Activated naive CD8-positive, alpha-beta T cell treated with anti-CD3 and anti-CD28 coated beads, Interleukin-2, amount 50 U/mL, for 16 hours (primary cell): ENCODE results near the gene NUP210L.
"Not testable (repeated sequence)": the region's sequence is repeated elsewhere in the genome, so short reads cannot be mapped to it uniquely, and the experiment has no call there.

ENCODE experiments used
- DNase-seq: peaks from one replicate; pipeline ENCODE4 v3.0.0-alpha.2; 2020; ENCODE audit warnings: low read depth, low spot score

NUP210L gene

GRCh38 chr1:154097873-154098272 is 57.0 kb downstream of the NUP210L start:
- no peak for DNase-seq

DNA sequence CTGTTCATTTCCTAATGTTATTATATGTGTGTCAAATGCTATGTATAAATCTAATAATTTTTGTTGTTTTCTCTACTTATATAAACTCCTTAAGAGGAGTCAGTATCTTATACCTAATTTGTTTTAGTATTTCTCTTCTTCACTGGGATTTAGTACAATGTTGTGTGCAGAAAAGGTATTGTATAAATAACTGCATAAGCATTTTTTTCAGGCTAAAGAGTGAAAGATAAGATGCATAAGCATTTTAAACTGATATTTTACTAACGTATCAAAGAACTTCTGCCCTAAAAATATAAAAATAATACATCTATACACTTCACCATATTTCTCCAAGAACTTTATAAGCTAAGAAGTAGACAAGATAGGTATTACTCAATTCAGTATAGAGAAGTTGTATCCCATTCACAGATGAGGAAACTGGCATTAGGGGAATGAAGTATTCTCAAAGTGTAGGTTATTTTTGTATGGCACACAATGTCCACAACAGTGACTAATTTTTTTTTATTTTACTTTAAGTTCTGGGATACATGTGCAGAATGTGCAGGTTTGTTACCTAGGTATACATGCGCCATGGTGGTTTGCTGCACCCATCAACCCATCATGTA is 59.3 kb downstream of the NUP210L start:
- no peak for DNase-seq

GRCh38 chr1:154094411-154094810 is 60.5 kb downstream of the NUP210L start:
- DNase-seq: no peak

DNA sequence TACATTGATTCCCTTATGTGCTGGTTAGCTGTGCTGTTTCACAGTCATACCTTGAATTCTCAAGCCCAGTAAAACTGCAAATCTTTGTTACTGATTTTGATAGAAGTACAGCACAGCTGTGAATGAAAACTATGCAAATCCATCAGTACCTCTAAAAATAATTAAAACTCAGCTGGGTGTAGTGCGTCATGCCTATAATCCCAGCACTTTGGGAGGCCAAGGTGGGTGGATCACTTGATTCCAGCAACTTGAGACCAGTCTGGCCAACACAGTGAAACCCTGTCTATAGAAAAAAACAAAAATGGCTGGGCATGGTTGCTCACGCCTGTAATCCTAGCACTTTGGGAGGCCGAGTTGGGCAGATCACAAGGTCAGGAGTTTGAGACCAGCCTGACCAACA is 61.2 kb downstream of the NUP210L start:
- DNase-seq: no peak

- DNase-seq: no peak
These were observed 63.2 kb downstream of the NUP210L start for GRCh38 chr1:154091706-154092105.

GRCh38 chr1:154087574-154087973 is 67.3 kb downstream of the NUP210L start:
- DNase-seq: no peak

GRCh38 chr1:154083057-154083456 is 71.8 kb downstream of the NUP210L start:
- DNase-seq: not testable (repeated sequence)

GRCh38 chr1:154081386-154082126 is 73.3 kb downstream of the NUP210L start:
- no peak for DNase-seq

- DNase-seq: no peak
These were observed 78.5 kb downstream of the NUP210L start for GRCh38 chr1:154076413-154076812.

- DNase-seq: no peak
These were observed 79.1 kb downstream of the NUP210L start for GRCh38 chr1:154075746-154076145.

- no peak for DNase-seq
These were observed 92.6 kb downstream of the NUP210L start for GRCh38 chr1:154062309-154062708.

- not testable (repeated sequence) for DNase-seq
These were observed 107.4 kb downstream of the NUP210L start for GRCh38 chr1:154047436-154047835.

GRCh38 chr1:154033697-154034096 is 121.2 kb downstream of the NUP210L start:
- DNase-seq: not testable (repeated sequence)

DNA sequence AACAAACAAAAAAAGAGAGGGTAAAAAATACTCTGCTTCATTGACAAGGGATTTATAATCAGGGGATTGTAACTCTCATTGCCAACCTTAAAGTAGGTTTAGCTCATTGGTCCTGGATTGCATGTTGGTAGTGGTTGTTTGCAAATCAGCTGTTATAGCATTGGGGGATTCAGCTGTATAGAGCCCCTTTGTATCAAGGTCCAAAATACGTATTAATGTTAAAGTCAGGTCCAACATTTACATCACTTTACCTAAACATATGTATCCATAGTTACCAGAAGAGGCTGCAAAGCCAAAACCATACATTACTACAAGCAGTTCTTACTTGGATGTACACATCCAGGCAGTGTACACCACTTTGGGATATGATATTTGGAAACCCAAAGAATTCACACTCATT is 134.9 kb downstream of the NUP210L start:
- DNase-seq: no peak

GRCh38 chr1:154019269-154019668 is 135.6 kb downstream of the NUP210L start:
- no peak for DNase-seq

GRCh38 chr1:154014154-154014907 is 140.5 kb downstream of the NUP210L start:
- no peak for DNase-seq

DNA sequence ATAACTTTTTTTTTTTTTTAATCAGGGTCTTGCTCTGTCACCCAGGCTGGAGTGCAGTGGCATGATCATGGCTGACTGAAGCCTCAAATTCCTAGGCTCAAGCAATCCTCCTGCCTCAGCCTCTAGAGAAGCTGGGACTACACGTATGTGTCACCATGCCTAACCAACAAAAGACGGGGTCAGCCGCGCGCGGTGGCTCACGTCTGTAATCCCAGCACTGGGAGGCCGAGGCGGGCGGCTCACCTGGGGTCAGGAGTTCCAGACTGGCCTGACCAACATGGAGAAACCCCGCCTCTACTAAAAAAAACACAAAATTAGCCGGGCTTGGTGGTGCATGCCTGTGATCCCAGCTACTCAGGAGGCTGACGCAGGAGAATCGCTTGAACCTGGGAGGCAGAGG is 142.3 kb downstream of the NUP210L start:
- DNase-seq: not testable (repeated sequence)

GRCh38 chr1:154012129-154012528 is 142.7 kb downstream of the NUP210L start:
- DNase-seq: no peak

- no peak for DNase-seq
These were observed 148.7 kb downstream of the NUP210L start for GRCh38 chr1:154006136-154006535.

- no peak for DNase-seq
These were observed 154.5 kb downstream of the NUP210L start for GRCh38 chr1:154000420-154000819.

DNA sequence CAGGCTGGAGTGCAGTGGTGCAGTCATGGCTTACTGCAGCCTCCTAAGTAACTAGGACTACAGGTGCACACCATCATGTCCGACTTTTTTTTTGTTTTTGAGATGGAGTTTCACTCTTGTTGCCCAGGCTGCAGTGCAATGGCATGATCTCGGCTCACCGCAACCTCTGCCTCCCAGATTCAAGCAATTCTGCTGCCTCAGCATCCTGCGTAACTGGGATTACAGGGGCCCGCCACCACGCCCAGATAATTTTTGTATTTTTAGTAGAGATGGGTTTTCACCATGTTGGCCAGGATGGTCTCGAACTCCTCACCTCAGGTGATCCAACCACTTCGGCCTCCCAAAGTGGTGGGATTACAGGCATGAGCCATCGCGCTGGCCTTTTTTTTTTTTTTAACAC is 158.0 kb downstream of the NUP210L start:
- DNase-seq: not testable (repeated sequence)

GRCh38 chr1:153995640-153996039 is 159.2 kb downstream of the NUP210L start:
- no peak for DNase-seq

DNA sequence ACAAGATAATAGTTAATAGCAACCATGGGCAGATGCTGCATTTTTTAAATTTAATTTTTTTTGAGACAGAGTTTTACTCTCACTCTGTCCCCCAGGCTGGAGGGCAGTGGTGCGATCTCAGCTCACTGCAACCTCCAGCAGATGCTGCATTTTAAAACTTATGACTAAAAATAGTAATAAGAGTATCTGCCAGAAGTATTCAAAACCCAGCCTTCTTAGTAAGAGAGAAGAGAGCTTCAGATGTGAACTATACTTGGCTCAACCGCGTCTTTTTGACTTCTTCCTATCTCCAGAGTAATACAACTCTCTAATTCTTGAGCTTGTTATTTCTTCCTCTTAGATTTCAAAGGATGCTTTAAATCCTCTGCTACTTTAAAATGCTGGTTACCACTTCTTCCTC is 159.7 kb downstream of the NUP210L start:
- DNase-seq: no peak
